Right lobe of liver (tissue), 4 donors: ENCODE measurements around the gene COPG2.
"Not testable (repeated sequence)": the region's sequence is repeated elsewhere in the genome, so short reads cannot be mapped to it uniquely, and the experiment has no call there.

Source experiments
- POLR2A ChIP-seq: fragments of 450-650 bp; IDR thresholded peaks from one replicate; pipeline ENCODE4 v1.6.1; 2017; ENCODE audit warnings: antibody characterized with exemption, mild to moderate bottlenecking
- TF ChIP-seq, protein P1 (sequence below), 4 donors: fragments of 200-600 bp in 3 of 4; fragments of 450-650 bp in 1 of 4; IDR thresholded peaks; one replicate each; pipeline versions ENCODE4 v1.5.1 to v1.8.0; 2016 to 2022; ENCODE audit warnings: antibody characterized with exemption in 4 of 4, mild to moderate bottlenecking in 2 of 4
- donor health status: DM: no; HTN: no; CAD: no.
- donor health status: DM: no; HTN: no; CAD: no.
- donor health status: DM: no; HTN: yes; CAD: no.

DNA sequence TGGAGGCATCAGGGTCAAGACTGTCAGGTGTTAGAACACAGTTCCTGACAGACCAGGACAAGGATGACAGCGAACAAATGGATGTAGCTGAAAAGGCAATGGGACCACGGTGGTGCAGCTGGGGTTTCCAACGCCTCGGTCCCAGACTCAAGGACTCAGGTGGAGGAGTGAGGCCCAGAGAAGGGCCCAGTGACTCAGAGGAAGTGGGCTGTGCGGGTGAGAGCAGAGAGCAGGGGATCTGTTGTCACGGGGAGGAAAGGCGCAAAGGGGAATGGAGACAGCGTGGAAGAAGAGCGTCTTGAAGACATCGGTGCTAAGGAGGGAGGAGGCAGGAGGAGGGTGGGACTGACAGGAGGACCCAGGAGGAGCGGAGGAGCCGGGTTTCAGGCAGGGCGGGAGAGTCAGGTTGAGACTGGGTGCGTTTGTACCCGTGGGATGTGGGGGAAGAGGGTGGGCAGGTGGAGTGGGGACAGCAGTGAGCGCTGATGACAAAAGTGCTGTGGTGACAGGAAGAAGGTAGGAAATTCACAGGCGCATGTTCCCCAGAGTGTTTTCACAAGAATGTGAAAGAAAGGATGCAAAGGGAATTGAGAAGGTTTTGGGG, 140.7 kb downstream of the COPG2 start:
- TF ChIP-seq, protein P1, sequence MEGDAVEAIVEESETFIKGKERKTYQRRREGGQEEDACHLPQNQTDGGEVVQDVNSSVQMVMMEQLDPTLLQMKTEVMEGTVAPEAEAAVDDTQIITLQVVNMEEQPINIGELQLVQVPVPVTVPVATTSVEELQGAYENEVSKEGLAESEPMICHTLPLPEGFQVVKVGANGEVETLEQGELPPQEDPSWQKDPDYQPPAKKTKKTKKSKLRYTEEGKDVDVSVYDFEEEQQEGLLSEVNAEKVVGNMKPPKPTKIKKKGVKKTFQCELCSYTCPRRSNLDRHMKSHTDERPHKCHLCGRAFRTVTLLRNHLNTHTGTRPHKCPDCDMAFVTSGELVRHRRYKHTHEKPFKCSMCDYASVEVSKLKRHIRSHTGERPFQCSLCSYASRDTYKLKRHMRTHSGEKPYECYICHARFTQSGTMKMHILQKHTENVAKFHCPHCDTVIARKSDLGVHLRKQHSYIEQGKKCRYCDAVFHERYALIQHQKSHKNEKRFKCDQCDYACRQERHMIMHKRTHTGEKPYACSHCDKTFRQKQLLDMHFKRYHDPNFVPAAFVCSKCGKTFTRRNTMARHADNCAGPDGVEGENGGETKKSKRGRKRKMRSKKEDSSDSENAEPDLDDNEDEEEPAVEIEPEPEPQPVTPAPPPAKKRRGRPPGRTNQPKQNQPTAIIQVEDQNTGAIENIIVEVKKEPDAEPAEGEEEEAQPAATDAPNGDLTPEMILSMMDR (IDR thresholded peaks at IDR 0.05) = not testable (repeated sequence)
- TF ChIP-seq POLR2A = not testable (repeated sequence)
